Anterior cingulate cortex (tissue), 58 donors: Measurements from ENCODE around the gene ANO1.

Source experiments
- DNase-seq, 58 donors: peaks; one replicate each; lab custom pipeline; 2025; lab: John Stamatoyannopoulos, UW

The ANO1 gene

DNA sequence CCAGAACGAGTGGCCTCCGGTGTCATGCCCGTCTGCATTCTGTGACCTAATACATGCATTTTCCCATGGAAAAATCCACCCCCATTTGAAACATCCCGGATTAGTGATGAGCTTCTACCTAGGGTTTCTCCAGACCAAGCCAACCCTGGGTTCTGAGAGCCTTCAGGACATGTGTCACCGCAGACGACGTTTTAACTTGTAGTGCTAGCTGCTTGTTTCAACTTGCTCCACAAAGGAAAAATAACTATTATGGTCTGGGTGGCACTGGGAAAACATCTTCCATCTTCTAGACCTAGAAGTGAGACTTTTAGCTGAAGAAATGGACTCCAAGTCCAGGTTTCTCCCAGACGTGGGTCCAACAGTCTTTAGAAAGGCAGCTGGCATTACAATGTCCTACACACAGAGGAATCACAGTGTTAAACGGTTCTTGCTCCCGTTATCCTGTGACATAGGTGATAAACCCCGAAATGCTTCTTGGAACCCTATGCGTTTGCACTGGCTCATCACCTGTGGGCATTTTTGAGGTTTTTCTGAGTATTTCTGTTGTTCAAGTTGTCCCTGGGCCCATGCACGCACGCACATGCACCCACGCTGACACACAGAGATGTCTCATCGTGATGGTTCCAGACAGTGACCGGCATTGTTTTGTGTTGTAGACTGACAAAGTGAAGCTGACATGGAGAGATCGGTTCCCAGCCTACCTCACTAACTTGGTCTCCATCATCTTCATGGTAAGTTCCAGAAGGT, 78.3 kb downstream of the ANO1 start:
- DNase-seq: no peak

GRCh38 chr11:70158201-70158600, 80.1 kb downstream of the ANO1 start:
- DNase-seq: no peak

DNA sequence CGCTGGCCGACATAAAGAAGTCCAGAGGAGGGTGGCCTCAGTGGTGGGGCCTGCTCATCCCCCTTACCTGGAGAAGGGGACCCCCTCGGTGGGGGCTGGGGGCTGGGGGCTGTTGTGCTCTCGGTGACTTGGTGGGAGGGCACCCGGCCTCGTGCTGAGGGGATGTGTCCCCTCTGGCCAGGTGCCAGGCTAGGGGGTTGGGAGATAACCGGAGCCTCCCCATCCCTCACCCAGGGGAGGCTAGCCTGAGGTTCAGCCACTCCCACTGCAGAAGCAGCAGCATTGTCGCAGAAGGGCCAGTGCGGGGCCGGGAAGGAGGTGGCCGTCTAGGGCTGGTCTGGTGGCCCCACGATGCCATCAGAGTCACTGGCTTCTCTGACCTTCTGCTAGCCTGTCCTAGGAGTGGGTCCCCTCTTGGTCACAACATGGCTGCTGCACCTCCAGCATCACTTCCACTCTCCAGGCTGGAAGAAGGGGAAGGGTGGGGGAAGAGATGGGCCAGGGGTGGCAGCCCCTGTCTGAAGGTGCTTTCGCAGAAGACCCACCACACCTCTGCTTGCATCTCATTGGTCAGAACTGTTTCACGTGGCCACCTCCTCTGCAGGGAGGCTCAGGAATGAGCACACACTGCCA, 80.8 kb downstream of the ANO1 start:
- no peak for DNase-seq

DNA sequence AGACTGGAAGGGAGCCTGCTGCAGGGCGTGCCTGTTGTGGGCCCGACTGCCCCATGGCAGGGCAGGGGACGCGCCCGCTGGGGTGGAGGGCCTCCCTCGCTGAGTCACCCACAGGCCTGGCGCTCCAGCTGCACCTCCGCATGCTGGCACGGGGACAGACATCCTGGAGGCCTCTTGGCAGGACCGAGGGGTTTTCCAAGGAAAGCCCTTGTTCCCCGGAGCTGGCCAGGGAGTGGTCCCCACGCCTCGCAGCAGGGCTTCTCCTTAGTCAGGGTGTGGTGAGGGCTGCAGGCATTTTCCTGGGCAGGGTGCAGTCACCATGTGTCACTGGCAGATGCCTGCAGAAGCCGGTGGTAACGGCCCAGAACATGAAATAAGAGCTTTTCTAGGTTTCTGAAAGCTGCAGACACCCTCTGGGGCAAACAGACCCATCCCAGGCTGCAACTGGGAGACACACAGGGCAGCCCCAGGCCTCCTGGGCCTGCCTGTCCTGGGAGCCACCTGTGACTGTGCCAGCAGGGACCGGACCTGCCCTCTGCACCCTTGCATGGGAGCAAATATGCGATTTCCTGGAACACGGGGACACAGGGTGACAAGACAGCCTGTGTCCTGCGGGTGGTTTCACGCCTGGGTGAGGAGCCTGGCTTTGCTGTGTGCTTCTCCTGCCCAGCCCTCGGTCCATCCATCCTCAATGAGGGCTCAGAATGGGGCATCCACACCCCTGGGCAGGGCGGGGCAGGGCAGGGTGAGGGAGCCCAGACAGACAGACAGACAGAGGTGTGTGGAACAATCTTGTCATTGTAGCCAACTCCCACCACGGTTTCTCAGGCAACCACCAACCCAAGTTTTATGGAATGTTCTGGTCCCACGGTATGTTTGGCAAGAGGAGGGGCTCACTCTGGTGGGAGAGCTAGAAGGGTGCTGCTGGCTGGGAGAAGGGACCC, 81.8 kb downstream of the ANO1 start:
- no peak for DNase-seq

DNA sequence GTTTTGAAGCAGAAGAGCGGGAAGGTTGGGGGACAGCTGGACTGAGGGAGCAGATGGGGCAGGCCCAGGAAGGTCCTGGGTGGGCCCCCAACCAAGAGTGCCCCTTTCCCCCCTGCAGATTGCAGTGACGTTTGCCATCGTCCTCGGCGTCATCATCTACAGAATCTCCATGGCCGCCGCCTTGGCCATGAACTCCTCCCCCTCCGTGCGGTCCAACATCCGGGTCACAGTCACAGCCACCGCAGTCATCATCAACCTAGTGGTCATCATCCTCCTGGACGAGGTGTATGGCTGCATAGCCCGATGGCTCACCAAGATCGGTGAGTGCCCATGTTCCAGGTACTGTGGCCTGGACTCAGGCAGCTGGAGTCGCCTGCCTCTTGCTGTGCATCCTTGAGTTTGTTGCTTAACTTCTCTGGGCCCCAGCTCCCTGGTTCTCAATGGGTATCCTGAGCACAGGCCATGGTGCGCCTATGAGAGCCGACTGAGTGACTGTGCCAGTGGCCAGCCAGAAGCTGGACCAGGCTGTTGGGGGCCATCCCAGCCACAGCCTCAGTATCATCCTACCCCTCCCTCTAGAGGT, 83.0 kb downstream of the ANO1 start:
- DNase-seq: no peak

DNA sequence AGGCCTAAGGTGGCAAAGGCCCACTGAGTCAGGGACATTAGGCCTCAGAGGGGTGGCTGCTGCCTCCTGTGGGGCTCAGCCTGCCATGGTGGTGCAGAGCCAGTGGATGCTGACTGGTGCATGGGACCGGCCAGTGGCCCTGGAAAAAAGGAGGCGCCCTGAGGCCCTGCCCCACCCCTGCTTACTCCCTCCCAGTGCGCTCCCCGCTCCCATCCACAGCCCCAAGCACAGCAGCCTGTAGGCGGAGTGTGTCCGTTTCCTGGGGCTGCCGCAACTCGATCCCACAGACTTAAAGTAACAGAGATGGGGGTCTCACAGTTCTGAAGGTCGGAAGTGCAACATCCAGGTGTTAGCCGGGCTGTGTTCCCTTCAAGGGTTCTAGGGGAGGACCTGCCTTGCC, 86.6 kb downstream of the ANO1 start:
- no peak for DNase-seq

- DNase-seq: no peak
These were observed 89.0 kb downstream of the ANO1 start for GRCh38 chr11:70167120-70167519.

DNA sequence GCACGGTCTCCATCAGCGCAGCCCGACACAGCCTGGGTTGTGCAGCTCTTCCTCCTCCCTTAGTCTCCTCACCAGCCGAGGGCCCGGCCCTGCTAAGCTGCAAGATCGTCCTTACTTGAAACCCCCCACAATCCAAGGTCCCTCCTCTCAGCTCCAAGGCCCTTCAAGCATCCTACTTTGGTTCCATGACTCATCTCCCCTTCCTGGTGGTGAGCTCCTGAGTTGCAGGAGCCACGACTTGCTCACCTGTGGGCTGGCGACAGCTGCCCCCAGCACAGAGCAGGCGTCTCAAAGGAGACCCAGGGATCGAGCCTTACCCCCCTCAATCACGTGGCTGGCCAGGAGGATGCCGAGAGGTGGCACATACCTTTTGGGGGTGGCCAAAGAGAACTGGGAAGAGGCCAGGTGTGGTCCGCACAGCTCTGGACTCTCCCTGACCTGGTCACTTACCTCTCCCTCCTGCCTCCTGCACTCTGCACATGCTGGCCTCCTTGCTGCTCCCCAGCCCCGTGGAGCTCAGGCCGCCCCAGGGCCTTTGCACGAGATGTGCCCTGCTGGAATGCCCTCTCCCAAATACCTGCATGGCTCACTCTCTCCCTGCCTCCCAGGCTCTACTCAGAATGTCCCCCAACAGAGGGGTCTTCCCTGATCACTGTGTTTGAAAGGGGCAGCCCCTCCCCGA, 89.7 kb downstream of the ANO1 start:
- no peak for DNase-seq

- no peak for DNase-seq
These were observed 90.3 kb downstream of the ANO1 start for GRCh38 chr11:70168405-70168754.

DNA sequence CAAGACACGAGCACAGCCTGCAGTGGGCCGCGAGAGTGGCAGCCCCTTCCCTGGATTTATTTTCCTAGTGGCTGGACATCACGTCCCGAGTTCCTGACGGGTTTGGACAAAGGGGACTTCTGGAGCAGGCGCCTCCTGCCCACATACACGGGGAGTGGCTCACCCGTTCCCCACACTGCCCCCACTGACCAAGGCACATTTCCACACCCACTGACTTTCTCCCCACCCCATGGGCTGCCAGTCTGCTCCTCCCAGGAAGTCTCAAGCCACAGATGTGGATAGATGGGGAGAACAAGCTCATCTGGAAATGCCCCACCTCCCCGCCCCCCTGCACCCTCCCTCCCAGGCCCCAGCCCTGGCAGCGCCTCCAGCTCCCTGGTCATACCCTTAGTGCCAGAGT, 91.0 kb downstream of the ANO1 start:
- DNase-seq: no peak

GRCh38 chr11:70169632-70170031, 91.5 kb downstream of the ANO1 start:
- peak in 1 of 58 donors; percentile 3 for DNase-seq

- no peak for DNase-seq
These were observed 92.6 kb downstream of the ANO1 start for GRCh38 chr11:70170596-70171210.

DNA sequence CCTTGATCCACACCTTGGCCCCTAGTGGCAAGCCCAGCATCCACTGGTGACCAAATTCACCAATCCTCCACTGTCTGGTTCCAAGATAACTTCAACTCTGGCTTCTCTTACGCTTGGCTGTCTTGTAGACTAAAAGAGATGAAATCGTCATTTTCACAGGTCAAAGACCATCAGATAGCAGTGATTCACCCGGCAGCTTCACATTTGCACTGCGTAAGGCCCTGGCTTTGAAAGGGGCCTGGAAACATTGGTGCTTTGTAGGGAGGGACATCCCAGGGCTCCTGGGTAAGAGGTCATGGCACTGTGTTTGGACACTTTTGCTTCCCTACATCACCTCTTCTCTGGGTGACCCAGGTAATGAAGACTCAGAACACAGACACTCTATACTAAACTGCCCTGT, 94.9 kb downstream of the ANO1 start:
- DNase-seq: no peak

DNA sequence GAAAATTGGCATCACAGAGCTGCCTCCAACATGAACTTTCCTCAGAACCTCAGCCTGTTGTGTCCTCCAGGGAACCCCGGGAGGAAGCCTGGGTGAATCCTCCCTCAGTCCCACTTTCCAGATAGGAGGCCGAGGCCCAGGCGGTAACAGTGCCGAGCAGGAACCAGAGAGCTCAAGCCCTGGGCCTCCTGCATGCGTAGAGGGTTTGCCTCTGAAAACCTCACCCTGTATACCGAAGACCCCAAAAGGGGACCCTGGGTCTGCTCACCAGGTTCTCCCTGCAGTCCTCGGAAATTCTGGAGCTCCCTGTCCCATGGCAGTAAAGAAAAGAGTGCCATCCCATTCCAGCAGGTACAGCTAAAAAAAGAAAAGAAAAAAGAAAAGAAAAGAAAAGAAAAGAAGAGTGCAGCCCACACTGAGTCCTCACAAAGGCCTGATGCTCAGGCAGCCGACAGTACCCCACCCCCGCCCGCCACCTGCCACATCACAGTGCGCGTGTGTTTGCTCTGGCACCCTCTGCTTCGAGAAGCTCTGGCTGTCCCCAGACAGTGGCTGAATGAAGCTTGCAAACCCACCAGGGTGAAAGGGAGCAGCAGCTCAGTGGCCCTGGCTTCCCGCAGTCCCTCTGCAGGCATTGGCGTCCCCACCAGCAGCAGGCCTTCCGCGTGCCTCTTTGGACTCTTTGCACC, 96.6 kb downstream of the ANO1 start:
- DNase-seq: no peak

DNA sequence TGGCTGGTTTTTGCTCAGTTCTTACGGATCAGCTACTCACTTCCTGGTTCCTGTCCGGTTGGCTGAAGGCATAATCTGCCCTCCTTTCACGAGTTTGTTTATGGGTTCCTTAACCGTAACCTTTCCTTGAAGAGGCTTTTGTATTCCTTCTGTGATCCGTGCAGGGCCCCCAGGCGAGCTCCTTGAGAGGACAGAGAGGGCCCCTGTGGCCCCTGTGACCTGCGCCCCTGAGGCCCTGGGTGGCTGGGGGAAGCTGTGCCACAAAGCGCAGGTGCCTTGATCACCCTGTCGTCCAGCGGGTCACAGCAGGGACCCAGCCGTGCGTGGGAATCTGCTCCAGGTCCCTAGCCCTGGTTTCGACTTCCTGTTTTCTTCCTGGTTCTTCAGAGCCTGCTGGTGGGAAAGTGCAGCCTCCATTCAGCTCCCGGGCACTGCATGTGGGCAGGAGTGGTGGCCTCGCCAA, 97.2 kb downstream of the ANO1 start:
- DNase-seq: no peak

- no peak for DNase-seq
These were observed 99.0 kb downstream of the ANO1 start for GRCh38 chr11:70176940-70177689.

GRCh38 chr11:70180906-70181305, 102.8 kb downstream of the ANO1 start:
- no peak for DNase-seq

GRCh38 chr11:70182266-70182665, 104.1 kb downstream of the ANO1 start:
- DNase-seq: no peak

GRCh38 chr11:70183032-70183431, 104.9 kb downstream of the ANO1 start:
- no peak for DNase-seq
